A549 (cell line): Measurements from ENCODE around the gene EMB. TPM values are rescaled to one million over a fixed set of nuclear protein-coding genes. Genes with fewer than 3 reads are reported as not detected.
"Not testable (repeated sequence)": the region's sequence is repeated elsewhere in the genome, so short reads cannot be mapped to it uniquely, and the experiment has no call there.

Source experiments
- ATAC-seq, 2 experiments: fragments of 200-7000 bp in 1 of 2; fragments of >200 bp in 1 of 2; cut with Nextera tagmentation in 1 of 2; cut with Tn5 transposase in 1 of 2; 3 replicates each; pipeline versions ENCODE4 v1.8.0 to v1.9.1; 2018 to 2020; ENCODE audit warnings: mild to moderate bottlenecking in 1 of 2, moderate library complexity in 1 of 2
- CTCF ChIA-PET: fragments of 300-600 bp; sonication (Branson Sonifier 250); formaldehyde crosslinking; extraction: SDS; loops from one replicate; lab custom pipeline; 2021; ENCODE audit warnings: antibody characterized with exemption, inconsistent platforms; lab: Yijun Ruan, JAX
- POLR2A ChIA-PET: fragments of 350-600 bp; formaldehyde crosslinking; extraction: SDS; loops from one replicate; lab custom pipeline; 2021; ENCODE audit warnings: antibody characterized with exemption, inconsistent platforms; lab: Yijun Ruan, JAX
- DNase-seq, 2 experiments: peaks; one replicate each; pipeline versions ENCODE4 v3.0.0 to v3.0.0-alpha.2; 2011 to 2016; ENCODE audit warnings: low read depth in 1 of 2, low spot score in 1 of 2
- FAIRE-seq: peaks from 2 replicates; lab custom pipeline; 2011; peaks lifted over from hg19 to GRCh38; lab: Jason Lieb, UNC
- H3K27ac ChIP-seq, 2 experiments: fragments of >200 bp; sonication (Bioruptor Twin); formaldehyde crosslinking; 3 replicates each; pipeline ENCODE4 v1.5.1; 2016 to 2017
- H3K4me1 ChIP-seq: fragments of >200 bp; sonication (Bioruptor Twin); formaldehyde crosslinking; 3 replicates; pipeline ENCODE4 v1.6.1; 2016
- H3K4me2 ChIP-seq: fragments of >200 bp; sonication (Bioruptor Twin); formaldehyde crosslinking; 3 replicates; pipeline ENCODE4 v1.6.1; 2016
- H3K4me3 ChIP-seq: fragments of >200 bp; sonication (Bioruptor Twin); formaldehyde crosslinking; 3 replicates; pipeline ENCODE4 v1.5.1; 2016
- H3K9me3 ChIP-seq: fragments of >200 bp; sonication (Bioruptor Twin); formaldehyde crosslinking; 3 replicates; pipeline ENCODE4 v1.6.1; 2016
- BHLHE40 ChIP-seq: IDR thresholded peaks from 2 replicates; pipeline ENCODE4 v1.6.1; 2012; ENCODE audit warnings: low read depth, low read length, inconsistent platforms
- CBX2 ChIP-seq: fragments of 200-600 bp; sonication (generic); IDR thresholded peaks from 2 replicates; pipeline ENCODE4 v1.6.1; 2016; ENCODE audit warnings: low read depth, mild to moderate bottlenecking, borderline replicate concordance
- CEBPB ChIP-seq, 2 experiments: fragments of >200 bp in 1 of 2; sonication (Bioruptor Twin) in 1 of 2; formaldehyde crosslinking in 1 of 2; IDR thresholded peaks; 2 replicates each; pipeline ENCODE4 v1.6.1; 2012 to 2016
- CHD2 ChIP-seq: fragments of 150-350 bp; IDR thresholded peaks from 2 replicates; pipeline ENCODE4 v1.6.1; 2014; ENCODE audit warnings: low read length; ENCODE audit not compliant: partially characterized antibody
- EP300 ChIP-seq, 2 experiments: fragments of >200 bp; sonication (Bioruptor Twin); formaldehyde crosslinking; IDR thresholded peaks; 2 replicates in 1 of 2; 3 replicates in 1 of 2; pipeline ENCODE4 v1.6.1; 2016 to 2017
- HDAC2 ChIP-seq: fragments of 200-600 bp; sonication (generic); IDR thresholded peaks from 2 replicates; pipeline ENCODE4 v1.6.1; 2016
- HOXB5 ChIP-seq: fragments of 250-450 bp; sonication (Bioruptor Pico); IDR thresholded peaks from 2 replicates; pipeline ENCODE4 v1.5.0; 2020; ENCODE audit warnings: mild to moderate bottlenecking, moderate library complexity
- MAFK ChIP-seq: fragments of 450-650 bp; IDR thresholded peaks from 2 replicates; pipeline ENCODE4 v1.6.1; 2014; ENCODE audit not compliant: partially characterized antibody
- NR3C1 ChIP-seq: fragments of >200 bp; sonication (Bioruptor Twin); formaldehyde crosslinking; IDR thresholded peaks from 3 replicates; pipeline ENCODE4 v1.6.1; 2017
- PHF8 ChIP-seq: fragments of 200-600 bp; sonication (generic); IDR thresholded peaks from 2 replicates; pipeline ENCODE4 v1.6.1; 2016; ENCODE audit warnings: low read depth, mild to moderate bottlenecking, antibody characterized with exemption, moderate library complexity, borderline replicate concordance
- POLR2A ChIP-seq: IDR thresholded peaks from 2 replicates; pipeline ENCODE4 v1.6.1; 2012; ENCODE audit warnings: mild to moderate bottlenecking, low read length
- RAD21 ChIP-seq, 2 experiments: fragments of >200 bp in 1 of 2; sonication (Bioruptor Twin) in 1 of 2; formaldehyde crosslinking in 1 of 2; IDR thresholded peaks in 1 of 2; conservative IDR thresholded peaks in 1 of 2; 2 replicates in 1 of 2; 3 replicates in 1 of 2; pipeline ENCODE4 v1.6.1; 2012 to 2018; ENCODE audit warnings: inconsistent platforms in 1 of 2
- RARB ChIP-seq: fragments of 250-450 bp; sonication (Bioruptor Pico); IDR thresholded peaks from 2 replicates; pipeline ENCODE4 v1.8.0; 2021; ENCODE audit warnings: mild to moderate bottlenecking, moderate library complexity
- RCOR1 ChIP-seq: fragments of 150-350 bp; IDR thresholded peaks from 2 replicates; pipeline ENCODE4 v1.6.1; 2014; ENCODE audit warnings: antibody characterized with exemption, low read length, low read depth
- RNF2 ChIP-seq: fragments of 200-600 bp; sonication (generic); IDR thresholded peaks from 2 replicates; pipeline ENCODE4 v1.6.1; 2016; ENCODE audit warnings: low read depth, mild to moderate bottlenecking, antibody characterized with exemption, moderate library complexity, borderline replicate concordance
- SREBF2 ChIP-seq: fragments of 450-650 bp; IDR thresholded peaks from 2 replicates; pipeline ENCODE4 v1.6.1; 2014; ENCODE audit warnings: mild to moderate bottlenecking, moderate library complexity
- WGBS: methylation state at CpG from one replicate; pipeline ENCODE4 v1.1.6; 2017; ENCODE audit errors: missing lambda C conversion rate; 5-methylcytosine and 5-hydroxymethylcytosine counted together
- polyA minus RNA-seq: library from RNA; depleted of rRNA, polyadenylated mRNA; stranded (reverse); fragments of >200 nt; gene quantifications from 2 replicates; pipeline ENCODE4 v1.2.3, GENCODE V29; 2011; rRNA and poly(A)+ RNA removed
- polyA plus RNA-seq, 4 experiments: library from polyadenylated mRNA; depleted of rRNA in 3 of 4; stranded (reverse); fragments of >200 nt; fragmentation: RNase III in 1 of 4; extraction: RNeasy Plus Mini Kit Qiagen cat#74134 plus additional on column Dnase treatment in 1 of 4; gene quantifications; 2 replicates in 3 of 4; 3 replicates in 1 of 4; pipeline ENCODE4 v1.2.3, GENCODE V29; 2011 to 2017
- TF ChIP-seq, protein P1 (sequence below): fragments of >200 bp; sonication (Bioruptor Twin); formaldehyde crosslinking; IDR thresholded peaks from 3 replicates; pipeline ENCODE4 v1.5.1; 2016
- TF ChIP-seq, protein P2 (sequence below): fragments of 450-650 bp; IDR thresholded peaks from 2 replicates; pipeline ENCODE4 v1.6.1; 2014; ENCODE audit warnings: antibody characterized with exemption

EMB gene, protein sequence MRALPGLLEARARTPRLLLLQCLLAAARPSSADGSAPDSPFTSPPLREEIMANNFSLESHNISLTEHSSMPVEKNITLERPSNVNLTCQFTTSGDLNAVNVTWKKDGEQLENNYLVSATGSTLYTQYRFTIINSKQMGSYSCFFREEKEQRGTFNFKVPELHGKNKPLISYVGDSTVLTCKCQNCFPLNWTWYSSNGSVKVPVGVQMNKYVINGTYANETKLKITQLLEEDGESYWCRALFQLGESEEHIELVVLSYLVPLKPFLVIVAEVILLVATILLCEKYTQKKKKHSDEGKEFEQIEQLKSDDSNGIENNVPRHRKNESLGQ
- 8.8 and 11.9 TPM in 2 replicates for polyA plus RNA-seq (2011; rRNA removed)
- 1.8 and 2.6 TPM in 2 replicates for polyA plus RNA-seq (2012; cell fraction: cytosol; rRNA removed)
- 1.2 and 2.0 TPM in 2 replicates for polyA plus RNA-seq (2012; cell fraction: nucleus; rRNA removed)
- 4.6 to 5.2 TPM (median 4.6 TPM) in 3 replicates for polyA plus RNA-seq (2017; fragmentation: RNase III; extraction: RNeasy Plus Mini Kit Qiagen cat#74134 plus additional on column Dnase treatment)
- polyA minus RNA-seq = 2.3 and 3.1 TPM in 2 replicates

DNA sequence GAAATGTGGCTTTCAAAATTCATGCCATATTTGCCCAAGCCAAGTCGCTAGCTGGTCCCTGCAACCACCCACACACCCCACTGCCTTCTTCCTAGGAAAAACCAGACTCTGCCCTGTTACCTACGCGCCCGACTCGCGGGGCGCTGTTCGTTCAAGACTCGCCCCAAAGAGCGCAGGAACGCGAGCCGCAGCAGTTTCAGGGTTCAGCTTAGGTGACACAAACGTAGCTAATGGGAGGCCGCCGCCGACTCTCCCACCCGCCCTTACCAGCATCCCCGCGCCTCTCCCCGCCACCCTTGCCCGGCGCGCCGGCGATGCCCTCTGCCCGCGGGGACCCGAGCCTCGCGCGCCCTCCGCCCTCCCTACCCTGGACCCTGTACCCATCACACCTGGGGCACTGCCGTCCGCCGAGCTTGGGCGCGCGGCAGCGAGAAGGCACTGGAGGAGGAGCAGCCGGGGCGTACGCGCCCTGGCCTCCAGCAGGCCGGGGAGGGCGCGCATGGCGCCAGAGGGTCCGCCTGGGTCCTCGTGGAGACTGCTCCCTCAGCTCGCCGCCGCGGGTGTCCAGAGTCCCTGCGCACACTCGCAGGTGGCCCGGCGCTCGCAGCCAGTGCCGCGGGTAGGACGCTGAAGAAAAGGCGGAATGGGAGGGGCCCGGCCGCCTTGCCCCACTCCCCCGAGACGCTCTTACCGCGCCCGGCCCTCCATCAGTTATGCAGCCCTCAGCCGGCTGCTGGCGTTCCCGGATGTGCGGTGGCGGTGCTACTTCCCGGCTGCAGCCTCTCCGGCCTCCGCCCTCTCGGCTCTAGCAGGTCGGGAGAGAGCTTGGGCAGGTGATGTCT, at the start of gene EMB:
TSS of gene EMB (minus strand) at position 638 of the 842 bp plus-strand sequence. CDS start at position 501, 137 bp downstream.
- Histone ChIP-seq H3K4me2 (peak within 1 kb of the TSS; percentile 45), H3K4me3 (peak within 1 kb of the TSS; percentile 54), H3K4me1 (no peaks in the 10 kb centered on the region), H3K9me3 (no peaks in the 10 kb centered on the region), H3K27ac (peak within 1 kb of the TSS; percentile 62 to 81)
- TF ChIP-seq HOXB5 (no peak), EP300 (IDR thresholded peaks at IDR 0.05) (no peak), RNF2 (peak; percentile 32; the same call in 1 of the 2 replicates), POLR2A (peak; percentile 27; the same call in 1 of the 2 replicates), NR3C1 (no peak), PHF8 (peak; percentile 52; the same call in 1 of the 2 replicates), BHLHE40 (no peak), CBX2 (no peak), HDAC2 (peak; percentile 84)
- TF ChIP-seq, protein P1, sequence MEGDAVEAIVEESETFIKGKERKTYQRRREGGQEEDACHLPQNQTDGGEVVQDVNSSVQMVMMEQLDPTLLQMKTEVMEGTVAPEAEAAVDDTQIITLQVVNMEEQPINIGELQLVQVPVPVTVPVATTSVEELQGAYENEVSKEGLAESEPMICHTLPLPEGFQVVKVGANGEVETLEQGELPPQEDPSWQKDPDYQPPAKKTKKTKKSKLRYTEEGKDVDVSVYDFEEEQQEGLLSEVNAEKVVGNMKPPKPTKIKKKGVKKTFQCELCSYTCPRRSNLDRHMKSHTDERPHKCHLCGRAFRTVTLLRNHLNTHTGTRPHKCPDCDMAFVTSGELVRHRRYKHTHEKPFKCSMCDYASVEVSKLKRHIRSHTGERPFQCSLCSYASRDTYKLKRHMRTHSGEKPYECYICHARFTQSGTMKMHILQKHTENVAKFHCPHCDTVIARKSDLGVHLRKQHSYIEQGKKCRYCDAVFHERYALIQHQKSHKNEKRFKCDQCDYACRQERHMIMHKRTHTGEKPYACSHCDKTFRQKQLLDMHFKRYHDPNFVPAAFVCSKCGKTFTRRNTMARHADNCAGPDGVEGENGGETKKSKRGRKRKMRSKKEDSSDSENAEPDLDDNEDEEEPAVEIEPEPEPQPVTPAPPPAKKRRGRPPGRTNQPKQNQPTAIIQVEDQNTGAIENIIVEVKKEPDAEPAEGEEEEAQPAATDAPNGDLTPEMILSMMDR = 0 out of 3 replicates have a peak, but pooled peaks have one; percentile 7
- WGBS = 4% methylated on average over 46 of the region's 80 CpGs
- ATAC-seq = peak; percentile 89 to 94
- FAIRE-seq = no peak
- DNase-seq = peak; percentile 16 to 63
- POLR2A ChIA-PET = interaction anchor here (0.6 kb wide), 1 partner anchor 426 kb away, joined by 3 read pairs; no protein-coding TSS in a partner anchor
- CTCF ChIA-PET = interaction anchor here (0.6 to 0.7 kb wide), 2 partner anchors 9 to 33 kb away, joined by 3 to 4 read pairs; no protein-coding TSS in a partner anchor

DNA sequence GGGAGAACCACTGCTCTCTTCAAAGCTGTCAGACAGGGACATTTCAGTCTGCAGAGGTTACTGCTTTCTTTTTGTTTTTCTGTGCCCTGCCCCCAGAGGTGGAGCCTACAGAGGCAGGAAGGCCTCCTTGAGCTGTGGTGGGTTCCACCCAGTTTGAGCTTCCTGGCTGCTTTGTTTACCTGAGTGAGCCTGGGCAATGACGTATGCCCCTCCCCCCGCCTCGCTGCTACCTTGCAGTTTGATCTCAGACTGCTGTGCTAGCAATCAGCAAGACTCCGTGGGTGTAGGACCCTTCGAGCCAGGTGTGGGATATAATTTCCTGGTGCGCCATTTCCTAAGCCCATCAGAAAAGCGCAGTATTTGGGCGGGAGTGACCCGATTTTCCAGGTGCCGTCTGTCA, 48.4 kb upstream of the EMB start:
- ATAC-seq, CTCF ChIA-PET, FAIRE-seq, H3K27ac ChIP-seq, H3K4me3 ChIP-seq, H3K4me1 ChIP-seq, DNase-seq, H3K4me2 ChIP-seq, H3K9me3 ChIP-seq, POLR2A ChIA-PET: not testable (repeated sequence)
- 44% methylated on average over 4 of the region's 10 CpGs for WGBS

DNA sequence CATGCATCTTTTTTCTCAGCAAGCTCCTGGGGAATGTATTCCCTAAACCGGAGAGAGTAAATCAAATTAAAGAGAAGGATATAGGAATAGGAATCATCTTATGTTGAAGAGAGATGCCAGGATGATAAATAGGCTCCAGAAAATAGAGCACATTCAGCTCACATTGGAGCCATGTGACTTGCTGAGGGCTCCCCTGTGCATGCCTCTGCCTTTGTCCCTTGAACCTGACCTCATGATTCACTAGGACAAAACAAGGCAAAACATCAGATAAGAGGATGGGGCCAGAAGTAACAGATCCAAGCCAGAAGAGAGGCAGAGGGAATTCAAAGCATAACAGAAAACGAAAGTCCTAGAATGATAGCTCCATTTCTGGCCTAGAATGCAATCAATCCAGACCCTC, 37.7 kb upstream of the EMB start:
- H3K27ac ChIP-seq, H3K9me3 ChIP-seq, FAIRE-seq, H3K4me3 ChIP-seq, POLR2A ChIA-PET, H3K4me2 ChIP-seq, CTCF ChIA-PET, H3K4me1 ChIP-seq, DNase-seq, ATAC-seq: not testable (repeated sequence)
- 5% methylated on average over 2 of the region's 2 CpGs for WGBS

DNA sequence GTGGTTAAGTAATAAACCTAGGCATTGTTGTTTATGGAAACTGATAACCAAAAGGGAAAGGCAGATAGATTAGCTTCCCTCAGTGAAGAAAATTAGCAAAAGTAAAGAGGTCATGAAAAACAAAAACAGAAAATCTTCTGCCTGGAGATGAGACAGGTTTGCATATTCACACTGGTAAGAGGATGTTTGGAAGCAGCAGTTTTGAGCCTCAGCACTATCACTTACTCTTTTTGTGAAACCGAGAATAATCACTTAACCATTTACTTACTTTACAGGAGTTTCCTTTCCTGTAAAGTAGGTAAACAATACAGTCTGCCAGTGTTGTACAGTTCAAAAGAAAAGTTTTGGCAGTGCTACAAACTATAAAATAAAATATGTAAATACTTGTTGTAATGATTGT, 35.5 kb upstream of the EMB start:
- CTCF ChIA-PET = no interaction called here
- FAIRE-seq (no peak), DNase-seq (no peak), ATAC-seq (no peak)
- H3K4me2 ChIP-seq = no peak overlapping the region
- H3K4me3 ChIP-seq = no peak overlapping the region
- H3K27ac ChIP-seq = no peak overlapping the region
- H3K9me3 ChIP-seq = no peaks in the 10 kb centered on the region
- H3K4me1 ChIP-seq = no peaks in the 10 kb centered on the region
- no peak for TF ChIP-seq RCOR1
- TF ChIP-seq, protein P2, sequence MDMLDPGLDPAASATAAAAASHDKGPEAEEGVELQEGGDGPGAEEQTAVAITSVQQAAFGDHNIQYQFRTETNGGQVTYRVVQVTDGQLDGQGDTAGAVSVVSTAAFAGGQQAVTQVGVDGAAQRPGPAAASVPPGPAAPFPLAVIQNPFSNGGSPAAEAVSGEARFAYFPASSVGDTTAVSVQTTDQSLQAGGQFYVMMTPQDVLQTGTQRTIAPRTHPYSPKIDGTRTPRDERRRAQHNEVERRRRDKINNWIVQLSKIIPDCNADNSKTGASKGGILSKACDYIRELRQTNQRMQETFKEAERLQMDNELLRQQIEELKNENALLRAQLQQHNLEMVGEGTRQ = no peak
- TF ChIP-seq CEBPB (IDR thresholded peaks at IDR 0.05) = no peak
- no peak for TF ChIP-seq CHD2
- TF ChIP-seq MAFK = no peak
- no peak for TF ChIP-seq RAD21 (conservative IDR thresholded peaks at IDR 0.05 in 1 of 2, IDR thresholded peaks at IDR 0.05 in 1 of 2)
- no peak for TF ChIP-seq SREBF2
- no peak for TF ChIP-seq RARB (CRISPR knock-in tag)
- 0% methylated on average over 1 of the region's 1 CpG for WGBS
- POLR2A ChIA-PET = no interaction called here

DNA sequence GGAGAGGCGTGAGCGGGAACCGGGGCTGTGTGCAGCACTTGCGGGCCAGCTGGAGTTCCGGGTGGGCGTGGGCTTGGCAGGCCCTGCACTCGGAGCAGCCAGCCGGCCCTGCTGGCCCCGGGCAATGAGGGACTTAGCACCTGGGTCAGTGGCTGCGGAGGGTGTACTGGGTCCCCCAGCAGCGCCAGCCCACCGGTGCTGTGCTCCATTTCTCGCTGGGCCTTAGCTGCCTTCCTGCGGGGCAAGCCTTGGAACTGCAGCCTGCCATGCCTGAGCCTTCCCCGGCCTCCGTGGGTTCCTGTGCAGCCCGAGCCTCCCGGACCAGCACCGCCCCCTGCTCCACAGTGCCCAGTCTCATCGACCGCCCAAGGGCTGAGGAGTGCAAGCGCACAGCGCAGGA, 23.9 kb upstream of the EMB start:
- CTCF ChIA-PET, FAIRE-seq: not testable (repeated sequence)

More for the DNA sequence above, 23.9 kb upstream of the EMB start:
- H3K4me3 ChIP-seq, DNase-seq, POLR2A ChIA-PET, H3K4me1 ChIP-seq, H3K27ac ChIP-seq, H3K4me2 ChIP-seq, ATAC-seq, H3K9me3 ChIP-seq: not testable (repeated sequence)
- 0% methylated on average over 1 of the region's 23 CpGs for WGBS
